K562 (cell line): ENCODE results near the gene MEAK7. TPM values are rescaled to one million over a fixed set of nuclear protein-coding genes. Genes with fewer than 3 reads are reported as not detected.

ENCODE experiments used
- ATAC-seq: fragments of 200-7000 bp; cut with Tn5 transposase; 3 replicates; pipeline ENCODE4 v1.9.1; 2020; ENCODE audit warnings: moderate library complexity
- BruUV-seq: library from RNA; stranded (reverse); fragments of 400-500 nt; replicated peaks from 2 replicates; lab custom pipeline; 2021; lab: Mats Ljungman, UMichigan
- CTCF ChIA-PET: fragments of 300-600 bp; formaldehyde crosslinking; extraction: SDS; loops from one replicate; lab custom pipeline; 2021; ENCODE audit warnings: low intra/inter-chr PET ratio; lab: Yijun Ruan, JAX
- POLR2A ChIA-PET: fragments of 300-600, 350-650 bp; sonication (Branson Sonifier 250); formaldehyde crosslinking; extraction: SDS; loops from one replicate; lab custom pipeline; 2021; ENCODE audit warnings: antibody characterized with exemption, inconsistent platforms; lab: Yijun Ruan, JAX
- DNase-seq, 4 experiments: peaks; one replicate each; pipeline versions ENCODE4 v3.0.0 to v3.0.0-alpha.2; 2011 to 2018; ENCODE audit warnings: low spot score in 3 of 4, mixed read lengths in 3 of 4; ENCODE audit errors: extremely low read depth in 1 of 4
- FAIRE-seq: peaks from 2 replicates; lab custom pipeline; 2011; peaks lifted over from hg19 to GRCh38; lab: Jason Lieb, UNC
- H2AFZ ChIP-seq: 2 replicates; pipeline ENCODE4 v1.6.0; 2011; ENCODE audit warnings: low read depth, low read length, control low read depth, inconsistent platforms
- H3K27ac ChIP-seq: fragments of 200-600 bp; 3 replicates; pipeline ENCODE4 v1.8.0; 2011; ENCODE audit warnings: low read depth, mild to moderate bottlenecking, control low read depth, inconsistent platforms, low read length, moderate library complexity, mixed read lengths; ENCODE audit errors: extremely low read depth
- H3K27me3 ChIP-seq, 2 experiments: fragments of 300-600 bp in 1 of 2; 2 replicates in 1 of 2; 3 replicates in 1 of 2; pipeline versions ENCODE4 v1.6.0 to v1.8.0; 2011; ENCODE audit warnings: inconsistent platforms in 2 of 2, low read length in 2 of 2, mild to moderate bottlenecking in 1 of 2, mixed read lengths in 1 of 2, moderate library complexity in 1 of 2; ENCODE audit not compliant: control insufficient read depth in 2 of 2, insufficient read depth in 2 of 2
- H3K36me3 ChIP-seq: fragments of 300-600 bp; 3 replicates; pipeline ENCODE4 v1.8.0; 2011; ENCODE audit warnings: mild to moderate bottlenecking, low read length, inconsistent platforms; ENCODE audit not compliant: control insufficient read depth, insufficient read depth
- H3K4me1 ChIP-seq, 2 experiments: fragments of 200-600 bp in 1 of 2; replicated peaks in 1 of 2; 2 replicates in 1 of 2; 3 replicates in 1 of 2; pipeline versions ENCODE4 v1.5.1 to v1.8.0; 2011; ENCODE audit warnings: inconsistent platforms in 2 of 2, low read length in 2 of 2, mild to moderate bottlenecking in 1 of 2, mixed read lengths in 1 of 2, moderate library complexity in 1 of 2; ENCODE audit not compliant: control insufficient read depth in 2 of 2, insufficient read depth in 2 of 2
- H3K4me2 ChIP-seq: 2 replicates; pipeline ENCODE4 v1.6.1; 2011; ENCODE audit warnings: low read length, control low read depth, inconsistent platforms, mixed read lengths; ENCODE audit not compliant: insufficient read depth
- H3K4me3 ChIP-seq: fragments of 200-600 bp; sonication (generic), shearing (Covaris generic); 2 replicates; pipeline ENCODE4 v1.5.1; 2016; ENCODE audit warnings: control low read depth, inconsistent platforms
- H3K79me2 ChIP-seq: fragments of 200-600 bp; 3 replicates; pipeline ENCODE4 v1.8.0; 2011; ENCODE audit warnings: low read length, inconsistent platforms; ENCODE audit not compliant: control insufficient read depth, insufficient read depth
- H3K9ac ChIP-seq, 2 experiments: 2 replicates each; pipeline versions ENCODE4 v1.6.0 to v1.6.1; 2011; ENCODE audit warnings: low read depth in 2 of 2, low read length in 2 of 2, control low read depth in 1 of 2, inconsistent platforms in 1 of 2, mild to moderate bottlenecking in 1 of 2, mixed read lengths in 1 of 2; ENCODE audit not compliant: insufficient read depth in 1 of 2
- H3K9me1 ChIP-seq: one replicate; pipeline ENCODE4 v1.6.0; 2011; ENCODE audit warnings: inconsistent platforms, mild to moderate bottlenecking, low read length, moderate library complexity; ENCODE audit not compliant: control insufficient read depth, insufficient read depth
- H3K9me3 ChIP-seq: replicated peaks from 2 replicates; pipeline ENCODE4 v1.5.1; 2011; ENCODE audit warnings: low read depth, low read length, inconsistent platforms; ENCODE audit not compliant: control insufficient read depth, insufficient read depth
- H4K20me1 ChIP-seq: replicated peaks from 2 replicates; pipeline ENCODE4 v1.6.1; 2011; ENCODE audit warnings: low read length, inconsistent platforms, mixed read lengths; ENCODE audit not compliant: control insufficient read depth, insufficient read depth
- DEAF1 ChIP-seq: fragments of 450-650 bp; formaldehyde crosslinking; IDR thresholded peaks from 2 replicates; pipeline ENCODE4 v1.4.0; 2020; ENCODE audit warnings: mild to moderate bottlenecking, moderate library complexity
- PTTG1 ChIP-seq: fragments of 450-650 bp; IDR thresholded peaks from 2 replicates; pipeline ENCODE4 v1.6.1; 2016; ENCODE audit warnings: low read depth, mild to moderate bottlenecking, missing genetic modification characterization, missing compliant biosample characterization
- SRSF3 ChIP-seq: fragments of 200-400 bp; formaldehyde crosslinking; IDR thresholded peaks from 2 replicates; pipeline ENCODE4 v1.6.1; 2016; ENCODE audit warnings: mild to moderate bottlenecking, low read length, moderate library complexity; ENCODE audit not compliant: insufficient read depth
- TARDBP ChIP-seq: fragments of 450-650 bp; IDR thresholded peaks from 2 replicates; pipeline ENCODE4 v1.6.1; 2016
- TFAP4 ChIP-seq: sonication (generic); formaldehyde crosslinking; IDR thresholded peaks from 2 replicates; pipeline ENCODE4 v1.8.0; 2022; ENCODE audit warnings: missing genetic modification reagents, mild to moderate bottlenecking, moderate library complexity, borderline replicate concordance
- WGBS: fragments of 100-300 bp; shearing (Covaris generic); methylation state at CpG from one replicate; pipeline ENCODE4 v1.1.6; 2016; ENCODE audit warnings: low coverage, mixed read lengths; ENCODE audit not compliant: insufficient coverage; ENCODE audit errors: missing lambda C conversion rate; 5-methylcytosine and 5-hydroxymethylcytosine counted together
- in situ Hi-C: fragments of 300-500 bp; cut with MboI; formaldehyde crosslinking; loops from 4 replicates; pipeline ENCODE4 v1.15.0; 2018; ENCODE audit warnings: inconsistent platforms, mixed read lengths
- intact Hi-C: fragments of 100-400 bp; cut with micrococcal nuclease; formaldehyde crosslinking; loops from 2 replicates; pipeline ENCODE4 v1.14.2; 2022
- polyA plus RNA-seq, 8 experiments: library from polyadenylated mRNA; depleted of rRNA in 4 of 8; stranded (reverse) in 5 of 8; unstranded in 3 of 8; fragments of >200 nt; fragmentation: Nextera tagmentation in 2 of 8; fragmentation: Illumina TruSeq in 1 of 8; extraction: Ambion mirVana in 2 of 8; extraction: Trizol in 1 of 8; gene quantifications; 2 replicates each; pipeline versions ENCODE4 v1.2.1 to v1.2.3, GENCODE V29; 2011 to 2014; ENCODE audit warnings: inconsistent platforms in 1 of 8, missing spikeins in 1 of 8
- total RNA-seq, 7 experiments: library from RNA; depleted of rRNA in 6 of 7; stranded (reverse); fragments of >200 nt in 6 of 7; fragmentation: Illumina TruSeq in 2 of 7; extraction: Trizol in 2 of 7; gene quantifications; 2 replicates each; pipeline versions ENCODE4 v1.2.1 to v1.2.3, GENCODE V29; 2011 to 2021; ENCODE audit warnings: low replicate concordance in 1 of 7

Gene MEAK7
- total and polyA plus RNA-seq, 9 of the 15 experiments (the other 6 are each of a cell fraction or from before 2014, with no cell fraction given) = 1.4 to 14.5 (median 6.3) TPM

- TF ChIP-seq TARDBP = peak; percentile 64; the same call in 1 of the 2 replicates
- no peak for TF ChIP-seq SRSF3
- peak; percentile 92 for TF ChIP-seq DEAF1
Measured at GRCh38 chr16:84484579-84485254, 19.7 kb downstream of the MEAK7 start (continued).

GRCh38 chr16:84483882-84484565 lies 20.4 kb downstream of the MEAK7 start:
- in situ Hi-C loops (loop anchor here (10.0 kb wide), 1 partner anchor 419 kb away; no protein-coding TSS in a partner anchor), intact Hi-C loops (loop anchor here (1.0 to 10.0 kb wide), 4 partner anchors 207 to 528 kb away; partner anchors contain the start of gene TAF1C)
- no peak overlapping the region for H3K4me3 ChIP-seq
- H3K4me1 ChIP-seq = peaks cover 0 to 16% of the 10 kb centered on the region in 2 experiments; a peak in 2 of 5 replicates
- H4K20me1 ChIP-seq = peaks cover 7% of the 10 kb centered on the region; the same call in 1 of the 2 replicates
- CTCF ChIA-PET = interaction anchor here (0.9 to 1.7 kb wide), 5 partner anchors 207 to 558 kb away, joined by 3 to 15 read pairs (median 5); no protein-coding TSS in a partner anchor
- ATAC-seq = peak; percentile 19
- H3K79me2 ChIP-seq = no peaks in the 10 kb centered on the region
- no peak for FAIRE-seq
- no peak overlapping the region for H3K4me2 ChIP-seq
- H3K9ac ChIP-seq = no peak overlapping the region; a peak in 1 of 4 replicates
- 59% methylated on average over 19 of the region's 19 CpGs for WGBS
- POLR2A ChIA-PET = interaction anchor here (0.5 to 0.6 kb wide), 2 partner anchors 273 to 510 kb away, joined by 3 read pairs; no protein-coding TSS in a partner anchor
- no peaks in the 10 kb centered on the region for H3K36me3 ChIP-seq
- H2AFZ ChIP-seq = no peak overlapping the region
- H3K27me3 ChIP-seq = no peaks in the 10 kb centered on the region
- TF ChIP-seq TFAP4 (CRISPR knock-in tag) (peak; percentile 21; the same call in 1 of the 2 replicates), PTTG1 (tag) (no peak)
- no peak overlapping the region for H3K27ac ChIP-seq
- no TSS peak for BruUV-seq
- no peak for DNase-seq
- no peaks in the 10 kb centered on the region for H3K9me3 ChIP-seq
- no peaks in the 10 kb centered on the region for H3K9me1 ChIP-seq
